Suprapubic skin (tissue), 4 donors: Measurements from ENCODE around the gene ADAMTS13. TPM values are rescaled to one million over a fixed set of nuclear protein-coding genes. Genes with fewer than 3 reads are reported as not detected.

Experiments
- DNase-seq, 2 donors: peaks; one replicate each; pipeline ENCODE4 v3.0.0-alpha.2; 2019; ENCODE audit warnings: low spot score in 2 of 2
- H3K27ac ChIP-seq: fragments of 200-600 bp; sonication (generic); one replicate; pipeline ENCODE4 v1.5.1; 2019
- H3K27me3 ChIP-seq: fragments of 200-600 bp; sonication (generic); one replicate; pipeline ENCODE4 v1.5.1; 2019
- H3K36me3 ChIP-seq: fragments of 200-600 bp; sonication (generic); one replicate; pipeline ENCODE4 v1.5.1; 2019
- H3K4me1 ChIP-seq: fragments of 200-600 bp; sonication (generic); one replicate; pipeline ENCODE4 v1.5.1; 2019
- H3K4me3 ChIP-seq: fragments of 200-600 bp; sonication (generic); one replicate; pipeline ENCODE4 v1.5.1; 2019; ENCODE audit warnings: mild to moderate bottlenecking
- H3K9me3 ChIP-seq: fragments of 200-600 bp; sonication (generic); one replicate; pipeline ENCODE4 v1.5.1; 2019
- CTCF ChIP-seq, 2 donors: fragments of 200-600 bp in 1 of 2; fragments of 450-650 bp in 1 of 2; sonication (generic) in 1 of 2; IDR thresholded peaks; one replicate each; pipeline ENCODE4 v1.5.1; 2016 to 2019; ENCODE audit warnings: antibody characterized with exemption in 2 of 2, mild to moderate bottlenecking in 1 of 2, moderate library complexity in 1 of 2
- EP300 ChIP-seq: sonication (generic); formaldehyde crosslinking; IDR thresholded peaks from one replicate; pipeline ENCODE4 v1.6.1; 2017; ENCODE audit warnings: antibody characterized with exemption
- POLR2A ChIP-seq, 2 donors: fragments of 450-650 bp; IDR thresholded peaks; one replicate each; pipeline ENCODE4 v1.6.1; 2017; ENCODE audit warnings: antibody characterized with exemption in 2 of 2, mild to moderate bottlenecking in 2 of 2, moderate library complexity in 2 of 2
- POLR2AphosphoS5 ChIP-seq, 3 donors: sonication (generic); formaldehyde crosslinking; IDR thresholded peaks; one replicate each; pipeline ENCODE4 v1.6.1; 2017; ENCODE audit warnings: antibody characterized with exemption in 3 of 3
- WGBS: methylation state at CpG from one replicate; pipeline ENCODE4 v1.1.5; 2018; 5-methylcytosine and 5-hydroxymethylcytosine counted together
- total RNA-seq, 4 donors: library from RNA; depleted of rRNA; stranded (reverse); fragments of >200 nt; gene quantifications; one replicate each; pipeline ENCODE4 v1.1.0, GENCODE V29; 2016

Gene ADAMTS13
- total RNA-seq, 4 donors from 2014 or later = 1.2 to 3.3 (median 1.6) TPM

- no peak for DNase-seq
- peaks cover 3% of the 10 kb centered on the region for H3K27me3 ChIP-seq
- H3K36me3 ChIP-seq = no peaks in the 10 kb centered on the region
- H3K9me3 ChIP-seq = no peaks in the 10 kb centered on the region
- no peak for TF ChIP-seq EP300
- no peak overlapping the region for H3K27ac ChIP-seq
- no peak overlapping the region for H3K4me3 ChIP-seq
- WGBS = 89% methylated on average over 4 of the region's 4 CpGs
- peaks cover 13% of the 10 kb centered on the region for H3K4me1 ChIP-seq
Measured at GRCh38 chr9:133477461-133477860, 55.3 kb downstream of the ADAMTS13 start.

- peaks cover 13% of the 10 kb centered on the region for H3K4me1 ChIP-seq
- peak overlapping the region; percentile 41 for H3K4me3 ChIP-seq
Measured at GRCh38 chr9:133477992-133478850, 56.1 kb downstream of the ADAMTS13 start.

GRCh38 chr9:133478851-133479711 is 56.9 kb downstream of the ADAMTS13 start, which contains the start of gene SLC2A6:
TSS of gene SLC2A6 (minus strand) at chr9:133479099. CDS start at chr9:133479059, 40 bp downstream.
- DNase-seq = peak; percentile 88 to 92
- H3K36me3 ChIP-seq = no peaks in the 10 kb centered on the region
- H3K27ac ChIP-seq = no peak within 1 kb of the TSS
- H3K9me3 ChIP-seq = no peaks in the 10 kb centered on the region
- no peak for TF ChIP-seq POLR2A (IDR thresholded peaks at IDR 0.05)
- TF ChIP-seq POLR2AphosphoS5 (IDR thresholded peaks at IDR 0.05) = no peak
- TF ChIP-seq EP300 = no peak
- no peak for TF ChIP-seq CTCF (IDR thresholded peaks at IDR 0.05)
- peak within 1 kb of the TSS; percentile 41 for H3K4me3 ChIP-seq
- WGBS = 0% methylated on average over 12 of the region's 84 CpGs
- peaks cover 3% of the 10 kb centered on the region for H3K27me3 ChIP-seq
- peaks cover 13% of the 10 kb centered on the region for H3K4me1 ChIP-seq

More at GRCh38 chr9:133477992-133478850, 56.1 kb downstream of the ADAMTS13 start:
- TF ChIP-seq POLR2A (IDR thresholded peaks at IDR 0.05) (no peak), CTCF (IDR thresholded peaks at IDR 0.05) (no peak), EP300 (no peak), POLR2AphosphoS5 (IDR thresholded peaks at IDR 0.05) (no peak)
- Histone ChIP-seq H3K9me3 (no peaks in the 10 kb centered on the region), H3K27ac (no peak overlapping the region), H3K36me3 (no peaks in the 10 kb centered on the region), H3K27me3 (peaks cover 3% of the 10 kb centered on the region)
- WGBS = 60% methylated on average over 4 of the region's 17 CpGs
- no peak for DNase-seq

GRCh38 chr9:133483611-133484010 is 61.4 kb downstream of the ADAMTS13 start:
- WGBS = 79% methylated on average over 9 of the region's 9 CpGs
- H3K36me3 ChIP-seq = no peaks in the 10 kb centered on the region
- TF ChIP-seq POLR2A (IDR thresholded peaks at IDR 0.05) (no peak), POLR2AphosphoS5 (IDR thresholded peaks at IDR 0.05) (no peak), EP300 (no peak), CTCF (IDR thresholded peaks at IDR 0.05) (no peak)
- peaks cover 11% of the 10 kb centered on the region for H3K27me3 ChIP-seq
- no peak for DNase-seq
- no peak overlapping the region for H3K27ac ChIP-seq
- H3K9me3 ChIP-seq = no peaks in the 10 kb centered on the region
- H3K4me1 ChIP-seq = peaks cover 12% of the 10 kb centered on the region
- no peak overlapping the region for H3K4me3 ChIP-seq

GRCh38 chr9:133484671-133485437 is 62.7 kb downstream of the ADAMTS13 start:
- Histone ChIP-seq H3K36me3 (no peaks in the 10 kb centered on the region), H3K4me1 (no peaks in the 10 kb centered on the region), H3K4me3 (no peak overlapping the region), H3K27me3 (peaks cover 11% of the 10 kb centered on the region), H3K27ac (no peak overlapping the region), H3K9me3 (no peaks in the 10 kb centered on the region)
- 42% methylated on average over 12 of the region's 22 CpGs for WGBS
- no peak for DNase-seq
- TF ChIP-seq CTCF (IDR thresholded peaks at IDR 0.05) (no peak), POLR2A (IDR thresholded peaks at IDR 0.05) (no peak), POLR2AphosphoS5 (IDR thresholded peaks at IDR 0.05) (no peak), EP300 (no peak)
